Loucy (cell line): ENCODE data around the gene SF3B3.

ENCODE experiments used
- CTCF ChIP-seq: fragments of 200-600 bp; sonication (generic); conservative IDR thresholded peaks from 2 replicates; pipeline ENCODE4 v1.5.1; 2014; ENCODE audit warnings: mild to moderate bottlenecking, antibody characterized with exemption, low read length
- EZH2phosphoT487 ChIP-seq: fragments of 200-600 bp; IDR thresholded peaks from 2 replicates; pipeline ENCODE4 v1.6.1; 2018; ENCODE audit warnings: antibody characterized with exemption, mild to moderate bottlenecking, moderate library complexity, borderline replicate concordance

GRCh38 chr16:70569752-70570151, 46.1 kb downstream of the SF3B3 start:
- no peak for TF ChIP-seq CTCF
- no peak for TF ChIP-seq EZH2phosphoT487
